HepG2 (cell line): ENCODE measurements around the gene ANKRD52. TPM values are rescaled to one million over a fixed set of nuclear protein-coding genes. Genes with fewer than 3 reads are reported as not detected.

Source experiments
- ATAC-seq: fragments of 200-7000 bp; cut with Tn5 transposase; 3 replicates; pipeline ENCODE4 v1.9.1; 2020; ENCODE audit warnings: mild to moderate bottlenecking, moderate library complexity
- BruUV-seq: library from RNA; stranded (reverse); fragments of 400-500 nt; replicated peaks from 2 replicates; lab custom pipeline; 2021; lab: Mats Ljungman, UMichigan
- CTCF ChIA-PET: fragments of 300-600 bp; formaldehyde crosslinking; extraction: SDS; loops from one replicate; lab custom pipeline; 2021; ENCODE audit warnings: low total read pairs, inconsistent platforms, low intra/inter-chr PET ratio; lab: Yijun Ruan, JAX
- POLR2A ChIA-PET: fragments of 350-600 bp; sonication (Branson Sonifier 250); formaldehyde crosslinking; loops from one replicate; lab custom pipeline; 2020; ENCODE audit warnings: antibody characterized with exemption, inconsistent platforms; lab: Yijun Ruan, JAX
- DNase-seq: peaks from one replicate; pipeline ENCODE4 v3.0.0-alpha.2; 2015; ENCODE audit warnings: low spot score
- FAIRE-seq: peaks from 3 replicates; lab custom pipeline; 2011; peaks lifted over from hg19 to GRCh38; lab: Jason Lieb, UNC
- H2AFZ ChIP-seq: one replicate; pipeline ENCODE4 v1.6.1; 2011; ENCODE audit warnings: low read length, inconsistent platforms
- H3K27ac ChIP-seq: fragments of 300-600 bp; 3 replicates; pipeline ENCODE4 v1.8.0; 2011; ENCODE audit warnings: mixed run types, mild to moderate bottlenecking, mixed read lengths, low read length, inconsistent platforms; ENCODE audit not compliant: insufficient read depth; ENCODE audit errors: extremely low read length
- H3K27me3 ChIP-seq, 2 experiments: fragments of 200-600 bp in 1 of 2; 2 replicates in 1 of 2; 3 replicates in 1 of 2; pipeline versions ENCODE4 v1.6.0 to v1.8.0; 2011; ENCODE audit warnings: low read length in 2 of 2, mild to moderate bottlenecking in 2 of 2, moderate library complexity in 2 of 2, inconsistent platforms in 1 of 2; ENCODE audit not compliant: insufficient read depth in 2 of 2, control insufficient read depth in 1 of 2
- H3K36me3 ChIP-seq, 2 experiments: fragments of 200-600 bp in 1 of 2; replicated peaks in 1 of 2; 2 replicates in 1 of 2; 3 replicates in 1 of 2; pipeline versions ENCODE4 v1.5.1 to v1.8.0; 2011; ENCODE audit warnings: low read length in 2 of 2, inconsistent platforms in 1 of 2; ENCODE audit not compliant: insufficient read depth in 2 of 2, control insufficient read depth in 1 of 2
- H3K4me1 ChIP-seq: 2 replicates; pipeline ENCODE4 v1.5.1; 2012; ENCODE audit warnings: low read length, inconsistent platforms; ENCODE audit not compliant: insufficient read depth
- H3K4me2 ChIP-seq: 2 replicates; pipeline ENCODE4 v1.6.0; 2011; ENCODE audit warnings: low read depth, low read length, inconsistent platforms
- H3K4me3 ChIP-seq, 3 experiments: fragments of 200-600 bp in 1 of 3; sonication (generic), shearing (Covaris generic) in 1 of 3; replicated peaks in 1 of 3; 2 replicates each; pipeline ENCODE4 v1.5.1; 2011 to 2016; ENCODE audit warnings: low read length in 3 of 3, inconsistent platforms in 2 of 3, low read depth in 2 of 3, mild to moderate bottlenecking in 2 of 3, control low read depth in 1 of 3, mixed read lengths in 1 of 3; ENCODE audit not compliant: insufficient read depth in 1 of 3
- H3K79me2 ChIP-seq: one replicate; pipeline ENCODE4 v1.6.1; 2011; ENCODE audit warnings: low read length, inconsistent platforms; ENCODE audit not compliant: insufficient read depth
- H3K9ac ChIP-seq: 2 replicates; pipeline ENCODE4 v1.6.0; 2011; ENCODE audit warnings: mild to moderate bottlenecking, low read depth, low read length, inconsistent platforms; ENCODE audit not compliant: insufficient read depth
- H3K9me3 ChIP-seq: 2 replicates; pipeline ENCODE4 v1.5.1; 2012; ENCODE audit warnings: mild to moderate bottlenecking, low read length
- H4K20me1 ChIP-seq: 2 replicates; pipeline ENCODE4 v1.6.0; 2011; ENCODE audit warnings: inconsistent platforms, mild to moderate bottlenecking, low read length, moderate library complexity; ENCODE audit not compliant: insufficient read depth
- ATF7-NPFF ChIP-seq: sonication (generic); formaldehyde crosslinking; IDR thresholded peaks from 2 replicates; pipeline ENCODE4 v1.8.1; 2023; ENCODE audit warnings: mild to moderate bottlenecking, low read depth, missing genetic modification reagents, moderate library complexity
- CSRNP1 ChIP-seq: sonication (generic); formaldehyde crosslinking; IDR thresholded peaks from 2 replicates; pipeline ENCODE4 v1.8.1; 2023; ENCODE audit warnings: mild to moderate bottlenecking, missing genetic modification reagents
- PRPF4 ChIP-seq: fragments of 200-400 bp; formaldehyde crosslinking; IDR thresholded peaks from 2 replicates; pipeline ENCODE4 v1.6.1; 2016; ENCODE audit warnings: low read length, low read depth; ENCODE audit not compliant: poor library complexity, severe bottlenecking
- ZBTB33 ChIP-seq: sonication (generic); formaldehyde crosslinking; IDR thresholded peaks from 2 replicates; pipeline ENCODE4 v1.4.0; 2020; ENCODE audit warnings: missing genetic modification reagents
- ZBTB38 ChIP-seq: sonication (generic); formaldehyde crosslinking; IDR thresholded peaks from 2 replicates; pipeline ENCODE4 v1.5.1; 2020; ENCODE audit warnings: mild to moderate bottlenecking, missing genetic modification reagents
- ZBTB8A ChIP-seq: sonication (generic); formaldehyde crosslinking; IDR thresholded peaks from 2 replicates; pipeline ENCODE4 v1.4.0; 2020; ENCODE audit warnings: mild to moderate bottlenecking, low read depth, missing genetic modification reagents, borderline replicate concordance
- ZFYVE20 ChIP-seq: sonication (generic); formaldehyde crosslinking; IDR thresholded peaks from 2 replicates; pipeline ENCODE4 v1.8.0; 2023; ENCODE audit warnings: low read depth, mild to moderate bottlenecking, moderate library complexity, missing genetic modification reagents, borderline replicate concordance
- ZNF224 ChIP-seq: sonication (generic); formaldehyde crosslinking; IDR thresholded peaks from 2 replicates; pipeline ENCODE4 v1.5.0; 2020; ENCODE audit warnings: mild to moderate bottlenecking, missing genetic modification reagents
- ZNF709 ChIP-seq: sonication (generic); formaldehyde crosslinking; IDR thresholded peaks from 2 replicates; pipeline ENCODE4 v1.5.0; 2020; ENCODE audit warnings: mild to moderate bottlenecking, missing genetic modification reagents
- ZNF775 ChIP-seq: sonication (generic); formaldehyde crosslinking; IDR thresholded peaks from 2 replicates; pipeline ENCODE4 v1.4.0; 2020; ENCODE audit warnings: missing genetic modification reagents, mild to moderate bottlenecking, moderate library complexity, borderline replicate concordance
- WGBS: methylation state at CpG from one replicate; pipeline ENCODE4 v1.1.6; 2017; ENCODE audit warnings: low lambda C conversion rate; 5-methylcytosine and 5-hydroxymethylcytosine counted together
- in situ Hi-C: cut with HindIII; loops from 2 replicates; pipeline ENCODE4 v1.10.0; 2017; ENCODE audit warnings: low pct_unique_long_range_greater_than_20kb; ENCODE audit not compliant: extremely low pct_ligation_motif_present
- intact Hi-C: fragments of 100-400 bp; cut with micrococcal nuclease; formaldehyde crosslinking; loops from one replicate; pipeline ENCODE4 v1.10.0; 2022; ENCODE audit not compliant: unreplicated experiment
- polyA plus RNA-seq, 8 experiments: library from polyadenylated mRNA; depleted of rRNA in 3 of 8; stranded (reverse) in 7 of 8; unstranded in 1 of 8; fragments of >200 nt; fragmentation: Illumina TruSeq in 4 of 8; extraction: Trizol in 4 of 8; gene quantifications; 2 replicates each; pipeline versions ENCODE4 v1.2.1 to v1.2.3, GENCODE V29; 2011 to 2016; ENCODE audit warnings: low read depth in 4 of 8, missing spikeins in 1 of 8, mixed read lengths in 1 of 8; ENCODE audit not compliant: insufficient read depth in 1 of 8
- total RNA-seq, 5 experiments: library from RNA; depleted of rRNA; stranded (reverse); fragments of >200 nt; fragmentation: Illumina TruSeq; extraction: Trizol; gene quantifications; 2 replicates each; pipeline ENCODE4 v1.2.3, GENCODE V29; 2016; ENCODE audit warnings: low read depth in 1 of 5

The ANKRD52 gene
- total and polyA plus RNA-seq, 2 of the 13 experiments (the other 11 are each of a cell fraction or from before 2014, with no cell fraction given): 7.8 to 9.2 TPM

- peaks cover 37% of the 10 kb centered on the region for H3K4me1 ChIP-seq
- DNase-seq: no peak
- no peak overlapping the region for H3K4me3 ChIP-seq
- peaks cover 12% of the 10 kb centered on the region for H3K79me2 ChIP-seq
- ChIA-PET CTCF (interaction anchor here (0.8 to 2.6 kb wide), 7 partner anchors 16 to 104 kb away, joined by 4 to 15 read pairs (median 4); partner anchors contain the start of gene ANKRD52), POLR2A (interaction anchor here (3.8 kb wide), 1 partner anchor 17 kb away, joined by 34 read pairs; no protein-coding TSS in a partner anchor)
- H2AFZ ChIP-seq: peak overlapping the region; percentile 15
- intact Hi-C loops (loop anchor here (1.0 to 5.0 kb wide), 3 partner anchors 30 to 105 kb away; partner anchors contain the start of genes ANKRD52 and ZC3H10), in situ Hi-C loops (loop anchor here (5.0 kb wide), 1 partner anchor 34 kb away; the partner anchor contains the start of gene ANKRD52)
- H3K4me2 ChIP-seq: peak overlapping the region; percentile 95
- no peaks in the 10 kb centered on the region; a peak in 1 of 5 replicates for H3K27me3 ChIP-seq
- TF ChIP-seq CSRNP1 (0 out of 2 replicates have a peak, but pooled peaks have one; percentile 9), ZNF775 (CRISPR knock-in tag) (no peak), ZFYVE20 (no peak), ZBTB38 (0 out of 2 replicates have a peak, but pooled peaks have one; percentile 11), ZBTB33 (CRISPR knock-in tag) (peak; percentile 83; the same call in 1 of the 2 replicates), ZNF709 (no peak), ZNF224 (0 out of 2 replicates have a peak, but pooled peaks have one; percentile 31), ZBTB8A (CRISPR knock-in tag) (peak; percentile 38; the same call in 1 of the 2 replicates), PRPF4 (peak; percentile 17), ATF7-NPFF (CRISPR knock-in tag) (no peak)
- BruUV-seq: no TSS peak
- H4K20me1 ChIP-seq: no peaks in the 10 kb centered on the region
- no peaks in the 10 kb centered on the region; a peak in 1 of 5 replicates for H3K36me3 ChIP-seq
- FAIRE-seq: no peak
- H3K27ac ChIP-seq: peak overlapping the region; percentile 26
- H3K9ac ChIP-seq: no peak overlapping the region
- ATAC-seq: no peak
- 78% methylated on average over 15 of the region's 15 CpGs for WGBS
- H3K9me3 ChIP-seq: no peaks in the 10 kb centered on the region
These were observed 34.5 kb downstream of the ANKRD52 start for GRCh38 chr12:56223571-56224101.
